Fibroblast of villous mesenchyme (primary cell): ENCODE measurements around the gene ORC3. TPM values are rescaled to one million over a fixed set of nuclear protein-coding genes. Genes with fewer than 3 reads are reported as not detected.

ENCODE experiments used
- DNase-seq: peaks from one replicate; pipeline ENCODE4 v3.0.0-alpha.2; 2010; ENCODE audit warnings: low read depth
- H3K4me3 ChIP-seq: 2 replicates; pipeline ENCODE4 v1.5.1; 2011; ENCODE audit warnings: low read depth, mild to moderate bottlenecking, low read length
- CTCF ChIP-seq: IDR thresholded peaks from 2 replicates; pipeline ENCODE4 v1.5.1; 2012; ENCODE audit warnings: low read depth, mild to moderate bottlenecking, low read length; ENCODE audit not compliant: insufficient read depth
- total RNA-seq: library from RNA; depleted of rRNA; stranded (reverse); fragments of >200 nt; gene quantifications from 2 replicates; pipeline ENCODE4 v1.2.3, GENCODE V29; 2012

ORC3 gene
- 25.4 and 32.0 TPM in 2 replicates for total RNA-seq

DNA sequence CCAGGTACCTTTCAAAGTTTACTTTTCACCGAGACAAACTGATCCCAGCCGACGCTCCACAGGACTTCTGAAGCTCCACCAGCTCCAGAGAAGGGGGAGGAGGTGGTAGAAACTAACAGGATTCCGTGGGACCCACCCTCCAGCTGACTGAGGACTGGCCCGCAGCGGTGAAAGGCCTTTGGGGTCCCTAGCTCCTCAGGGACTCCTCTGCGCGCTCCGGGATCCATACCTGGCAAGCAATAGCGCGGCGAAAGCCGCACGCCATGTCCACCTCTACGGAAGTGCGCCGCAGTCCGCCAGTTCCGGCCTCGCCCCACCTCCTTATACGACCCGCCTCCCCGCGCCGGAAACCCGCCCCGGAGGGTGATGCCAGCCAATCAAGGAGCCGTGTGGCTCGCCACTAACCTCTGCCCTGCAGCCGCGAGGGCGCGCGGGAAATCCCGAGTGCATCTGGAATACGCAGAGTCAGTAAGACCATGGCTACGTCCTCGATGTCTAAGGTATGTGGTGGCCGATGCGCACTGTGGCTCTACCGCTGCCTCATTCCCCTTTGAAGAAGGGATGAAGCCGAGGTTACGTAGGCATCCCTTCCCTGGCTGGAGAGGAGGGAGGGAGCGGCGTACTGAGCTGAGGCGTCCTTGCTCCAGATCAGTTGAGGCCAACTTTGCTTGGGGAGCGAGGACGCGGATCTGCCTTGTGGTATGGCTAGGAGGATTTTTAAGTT is at the start of gene ORC3, which contains the start of gene RARS2:
Gene ORC3 (plus strand): TSS at position 443 of the 724 bp plus-strand sequence. CDS start 34 bp downstream, at position 477.
Gene RARS2 (minus strand): TSS at position 295 of the 724 bp plus-strand sequence. CDS start 30 bp downstream, at position 265.
- peak within 1 kb of the TSS; percentile 70 for H3K4me3 ChIP-seq
- DNase-seq: peak; percentile 95
- no peak for TF ChIP-seq CTCF

GRCh38 chr6:87540539-87540938 is 49.4 kb upstream of the ORC3 start:
- TF ChIP-seq CTCF: no peak
- no peak for DNase-seq
- H3K4me3 ChIP-seq: no peak overlapping the region

GRCh38 chr6:87541041-87541440 is 48.9 kb upstream of the ORC3 start:
- no peak for TF ChIP-seq CTCF
- DNase-seq: no peak
- no peak overlapping the region for H3K4me3 ChIP-seq

- TF ChIP-seq CTCF: no peak
- no peak overlapping the region for H3K4me3 ChIP-seq
- DNase-seq: no peak
Measured at GRCh38 chr6:87541744-87542143, 48.2 kb upstream of the ORC3 start.

GRCh38 chr6:87543696-87544473 is 46.0 kb upstream of the ORC3 start:
- no peak for DNase-seq
- no peak overlapping the region for H3K4me3 ChIP-seq
- no peak for TF ChIP-seq CTCF

DNA sequence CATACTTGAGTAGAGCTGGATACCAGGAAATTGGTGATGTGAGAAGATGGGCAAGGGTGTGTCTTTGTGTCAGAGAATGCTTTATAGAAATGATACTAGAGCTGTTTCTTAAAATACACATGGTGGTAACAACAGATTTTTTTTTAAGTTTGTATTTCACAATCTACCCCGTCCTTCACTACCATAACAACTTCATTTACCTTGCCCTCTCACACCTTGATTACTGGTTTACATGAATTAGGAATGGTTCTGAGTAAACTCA is 45.5 kb upstream of the ORC3 start:
- no peak overlapping the region for H3K4me3 ChIP-seq
- no peak for TF ChIP-seq CTCF
- no peak for DNase-seq
